Measurements from ENCODE around the gene SMAD4. TPM values are rescaled to one million over a fixed set of nuclear protein-coding genes. Genes with fewer than 3 reads are reported as not detected.

SMAD4 gene
- total RNA-seq, 1 donor = 110 TPM

DNA sequence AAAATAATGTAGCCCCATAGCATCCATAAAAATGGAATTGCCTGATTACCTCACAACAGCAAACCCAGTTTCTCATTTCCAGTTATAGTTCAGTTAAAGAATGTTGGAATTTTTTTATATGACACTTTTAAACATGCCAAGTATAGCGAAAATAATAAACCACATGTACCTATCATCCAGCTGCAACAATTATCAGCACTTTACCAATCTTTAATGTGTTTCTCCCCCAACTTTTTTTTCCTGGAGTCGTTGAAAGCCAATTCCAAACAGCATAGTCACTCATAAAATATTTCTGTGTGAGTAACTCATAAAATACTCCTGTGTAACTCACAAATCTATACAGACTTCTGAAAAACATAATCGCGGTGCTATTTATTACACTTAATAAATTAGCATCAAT lies 38.1 kb downstream of the SMAD4 start:
- DNase-seq (ENCODE audit: low read depth) = peak; percentile 84
- no peak overlapping the region for H3K4me3 ChIP-seq (ENCODE audit: low read depth, low read length)
- TF ChIP-seq, protein P1, sequence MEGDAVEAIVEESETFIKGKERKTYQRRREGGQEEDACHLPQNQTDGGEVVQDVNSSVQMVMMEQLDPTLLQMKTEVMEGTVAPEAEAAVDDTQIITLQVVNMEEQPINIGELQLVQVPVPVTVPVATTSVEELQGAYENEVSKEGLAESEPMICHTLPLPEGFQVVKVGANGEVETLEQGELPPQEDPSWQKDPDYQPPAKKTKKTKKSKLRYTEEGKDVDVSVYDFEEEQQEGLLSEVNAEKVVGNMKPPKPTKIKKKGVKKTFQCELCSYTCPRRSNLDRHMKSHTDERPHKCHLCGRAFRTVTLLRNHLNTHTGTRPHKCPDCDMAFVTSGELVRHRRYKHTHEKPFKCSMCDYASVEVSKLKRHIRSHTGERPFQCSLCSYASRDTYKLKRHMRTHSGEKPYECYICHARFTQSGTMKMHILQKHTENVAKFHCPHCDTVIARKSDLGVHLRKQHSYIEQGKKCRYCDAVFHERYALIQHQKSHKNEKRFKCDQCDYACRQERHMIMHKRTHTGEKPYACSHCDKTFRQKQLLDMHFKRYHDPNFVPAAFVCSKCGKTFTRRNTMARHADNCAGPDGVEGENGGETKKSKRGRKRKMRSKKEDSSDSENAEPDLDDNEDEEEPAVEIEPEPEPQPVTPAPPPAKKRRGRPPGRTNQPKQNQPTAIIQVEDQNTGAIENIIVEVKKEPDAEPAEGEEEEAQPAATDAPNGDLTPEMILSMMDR (IDR thresholded peaks at IDR 0.05; ENCODE audit: insufficient read depth, low read depth, low read length) = no peak

DNA sequence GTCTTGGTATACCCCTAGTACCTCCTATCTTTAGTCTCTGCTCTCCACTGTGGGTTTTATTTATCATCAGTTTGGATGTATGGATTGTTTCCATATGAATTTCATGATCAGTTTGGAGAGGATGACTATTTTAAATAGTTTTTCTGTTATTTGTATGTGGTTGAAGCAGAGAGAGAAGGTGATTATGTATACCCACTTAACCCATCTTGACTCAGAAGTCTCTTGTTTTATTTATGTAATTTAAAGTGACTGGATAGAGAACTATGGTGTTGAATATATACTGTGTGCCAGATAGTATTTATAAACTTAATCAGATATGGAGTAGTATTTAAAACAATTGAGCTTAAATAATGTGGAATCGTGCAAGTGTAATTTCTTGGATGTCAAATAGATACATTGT lies 39.9 kb downstream of the SMAD4 start:
- TF ChIP-seq, protein P1 (IDR thresholded peaks at IDR 0.05; ENCODE audit: insufficient read depth, low read depth, low read length) = no peak
- no peak overlapping the region for H3K4me3 ChIP-seq (ENCODE audit: low read depth, low read length)
- no peak for DNase-seq (ENCODE audit: low read depth)

DNA sequence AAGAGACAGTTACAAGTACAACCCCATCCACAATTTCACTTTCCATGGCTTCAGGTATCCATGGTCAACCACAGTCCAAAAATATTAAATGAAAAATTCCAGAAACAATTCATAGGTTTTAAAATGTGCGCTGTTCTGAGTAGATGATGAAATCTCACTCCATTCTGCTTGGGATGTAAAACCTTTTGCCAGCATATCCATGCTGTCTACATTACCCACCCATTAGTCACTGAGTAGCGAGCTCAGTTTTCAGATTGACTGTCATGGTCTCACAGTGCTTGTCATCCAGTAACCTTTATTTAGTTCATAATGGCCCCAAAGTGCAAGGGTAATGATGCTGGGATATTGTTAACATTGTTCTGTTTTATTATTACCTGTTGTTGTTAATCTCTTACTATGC lies 40.5 kb downstream of the SMAD4 start:
- DNase-seq (ENCODE audit: low read depth) = peak; percentile 72
- TF ChIP-seq, protein P1 (IDR thresholded peaks at IDR 0.05; ENCODE audit: insufficient read depth, low read depth, low read length) = no peak
- H3K4me3 ChIP-seq (ENCODE audit: low read depth, low read length) = no peak overlapping the region

DNA sequence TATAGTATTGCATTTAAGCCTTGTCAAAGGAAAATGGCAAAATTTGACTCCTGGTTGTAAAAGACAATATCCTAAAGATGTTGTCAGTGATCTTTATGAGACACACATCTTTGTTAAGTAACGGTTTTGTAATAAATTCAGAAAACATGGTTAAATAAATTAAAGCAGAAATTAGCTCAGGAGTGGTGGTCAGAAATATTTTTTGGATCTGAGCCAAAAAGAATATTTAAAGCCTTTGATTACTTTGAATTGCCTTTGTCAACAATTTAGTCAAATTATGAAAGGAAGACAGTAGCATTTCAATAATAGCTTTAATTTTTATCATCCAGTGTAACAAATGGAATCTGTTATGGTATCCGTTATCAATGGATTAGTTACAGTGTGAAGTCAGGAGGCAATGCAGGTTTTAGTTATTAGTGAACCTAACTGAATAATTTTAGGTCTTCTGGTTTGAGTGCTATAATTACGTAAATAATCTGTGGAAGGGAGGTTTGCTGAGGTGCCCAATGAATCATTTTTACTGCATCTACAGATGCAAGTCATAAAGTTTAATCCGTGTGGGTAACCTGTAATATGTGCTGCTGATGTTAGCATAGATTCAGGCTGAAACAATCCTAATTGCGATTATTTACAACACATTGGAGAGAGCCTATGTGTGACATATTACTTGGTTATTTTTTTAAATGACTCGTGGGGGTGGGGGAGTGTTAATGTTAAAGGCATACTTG lies 42.7 kb downstream of the SMAD4 start:
- peak; percentile 73 for DNase-seq (ENCODE audit: low read depth)
- TF ChIP-seq, protein P1 (IDR thresholded peaks at IDR 0.05; ENCODE audit: insufficient read depth, low read depth, low read length) = no peak

DNA sequence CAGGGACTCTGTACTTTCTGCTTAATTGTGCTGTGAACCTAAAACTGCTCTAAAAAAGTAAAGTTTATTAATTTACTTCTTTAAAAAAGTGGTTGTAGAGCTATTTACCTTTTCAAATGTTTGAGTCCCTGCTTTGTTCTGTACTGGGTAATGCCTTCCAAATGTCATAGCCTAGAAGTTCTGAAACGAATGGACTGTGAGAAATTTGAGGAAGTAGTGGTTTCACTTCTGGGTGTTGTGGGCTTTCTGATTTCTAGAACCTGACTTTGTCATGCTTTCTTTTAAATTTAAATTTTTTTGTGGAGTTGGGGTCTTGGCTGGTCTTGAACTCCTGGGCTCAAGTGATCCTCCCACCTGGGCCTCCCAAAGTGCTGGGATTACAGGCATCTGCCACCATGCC lies 44.6 kb downstream of the SMAD4 start:
- H3K4me3 ChIP-seq (ENCODE audit: low read depth, low read length) = no peak overlapping the region
- DNase-seq (ENCODE audit: low read depth) = no peak
- TF ChIP-seq, protein P1 (IDR thresholded peaks at IDR 0.05; ENCODE audit: insufficient read depth, low read depth, low read length) = no peak

More for the DNA sequence above, 42.7 kb downstream of the SMAD4 start:
- no peak overlapping the region for H3K4me3 ChIP-seq (ENCODE audit: low read depth, low read length)

DNA sequence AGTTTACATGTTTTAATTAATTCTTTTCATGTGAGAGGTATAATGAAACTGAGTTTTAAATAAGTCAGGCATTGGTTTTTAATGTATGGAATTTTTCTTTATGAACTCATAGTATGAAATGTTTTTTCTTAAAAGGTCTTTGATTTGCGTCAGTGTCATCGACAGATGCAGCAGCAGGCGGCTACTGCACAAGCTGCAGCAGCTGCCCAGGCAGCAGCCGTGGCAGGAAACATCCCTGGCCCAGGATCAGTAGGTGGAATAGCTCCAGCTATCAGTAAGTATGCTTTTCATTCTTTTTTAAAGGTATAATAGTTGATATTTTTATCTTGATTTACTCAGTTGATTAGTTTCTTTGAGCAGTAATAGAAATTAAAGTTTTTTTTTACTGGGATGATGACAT lies 46.5 kb downstream of the SMAD4 start:
- no peak for DNase-seq (ENCODE audit: low read depth)
- TF ChIP-seq, protein P1 (IDR thresholded peaks at IDR 0.05; ENCODE audit: insufficient read depth, low read depth, low read length) = no peak
- H3K4me3 ChIP-seq (ENCODE audit: low read depth, low read length) = no peak overlapping the region

DNA sequence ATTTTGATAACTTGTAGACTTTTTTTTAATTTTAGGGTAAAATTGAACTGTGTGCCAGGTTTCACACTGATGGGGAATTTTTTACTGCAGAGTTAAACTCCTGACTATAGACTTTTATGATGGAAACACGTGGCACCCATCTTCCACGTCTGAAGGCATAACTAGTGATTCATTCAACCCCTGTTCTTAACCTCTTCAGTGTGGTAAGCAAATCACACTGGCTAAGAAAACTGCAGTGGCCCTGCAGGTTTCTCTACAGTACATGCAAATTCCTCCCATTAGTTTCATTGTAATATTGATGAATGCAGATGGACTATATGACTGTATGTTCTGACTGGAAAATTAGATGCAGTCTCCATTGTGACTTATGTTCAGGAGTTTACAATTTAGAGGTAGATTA lies 47.2 kb downstream of the SMAD4 start:
- TF ChIP-seq, protein P1 (IDR thresholded peaks at IDR 0.05; ENCODE audit: insufficient read depth, low read depth, low read length) = no peak
- peak; percentile 82 for DNase-seq (ENCODE audit: low read depth)
- no peak overlapping the region for H3K4me3 ChIP-seq (ENCODE audit: low read depth, low read length)
